GF-D8 (cell line): ENCODE results near the gene FOXE3.
"Not testable (repeated sequence)": the region's sequence is repeated elsewhere in the genome, so short reads cannot be mapped to it uniquely, and the experiment has no call there.

ENCODE experiments used
- DNase-seq: peaks from one replicate; lab custom pipeline; 2025; lab: John Stamatoyannopoulos, UW

FOXE3 gene

GRCh38 chr1:47449822-47450552, 33.9 kb downstream of the FOXE3 start:
- DNase-seq, result no peak

GRCh38 chr1:47450606-47451005, 34.5 kb downstream of the FOXE3 start:
- no peak for DNase-seq

- no peak for DNase-seq
Measured at GRCh38 chr1:47452426-47452825, 36.3 kb downstream of the FOXE3 start.

GRCh38 chr1:47453910-47454309, 37.8 kb downstream of the FOXE3 start:
- DNase-seq, result not testable (repeated sequence)

GRCh38 chr1:47456250-47456649, 40.2 kb downstream of the FOXE3 start:
- no peak for DNase-seq

GRCh38 chr1:47457547-47457946, 41.5 kb downstream of the FOXE3 start:
- not testable (repeated sequence) for DNase-seq

- DNase-seq, result no peak
Measured at GRCh38 chr1:47459253-47459788, 43.2 kb downstream of the FOXE3 start.

GRCh38 chr1:47460040-47460439, 44.0 kb downstream of the FOXE3 start:
- no peak for DNase-seq

- DNase-seq, result no peak
Measured at GRCh38 chr1:47460456-47460855, 44.4 kb downstream of the FOXE3 start.

- DNase-seq, result no peak
Measured at GRCh38 chr1:47465605-47466004, 49.5 kb downstream of the FOXE3 start.
